B cell (primary cell): ENCODE data around the gene CCDC78. TPM values are rescaled to one million over a fixed set of nuclear protein-coding genes. Genes with fewer than 3 reads are reported as not detected.

Experiments used
- ATAC-seq: fragments of 200-7000 bp; cut with Tn5 transposase; one replicate; pipeline ENCODE4 v1.10.0; 2021; ENCODE audit warnings: low read depth, mild to moderate bottlenecking, moderate number of reproducible peaks, moderate library complexity
- CTCF ChIA-PET: fragments of 350-600 bp; sonication (Branson Sonifier 250); formaldehyde crosslinking; loops from one replicate; lab custom pipeline; 2021; ENCODE audit warnings: antibody characterized with exemption, inconsistent platforms; lab: Charles Lee
- POLR2A ChIA-PET: fragments of 350-600 bp; sonication (Branson Sonifier 250); formaldehyde crosslinking; loops from one replicate; lab custom pipeline; 2021; ENCODE audit warnings: antibody characterized with exemption; lab: Charles Lee
- DNase-seq: peaks from one replicate; pipeline ENCODE4 v3.0.0; 2013
- H2AFZ ChIP-seq: 2 replicates; pipeline ENCODE4 v1.6.1; 2012; ENCODE audit warnings: mild to moderate bottlenecking, low read depth, low read length; ENCODE audit not compliant: insufficient read depth, poor library complexity, severe bottlenecking
- H3K27ac ChIP-seq, 2 donors: 1 replicate in 1 of 2; 2 replicates in 1 of 2; pipeline ENCODE4 v1.5.1; 2012 to 2013; ENCODE audit warnings: low read length in 2 of 2, mild to moderate bottlenecking in 2 of 2, moderate library complexity in 1 of 2
- H3K27me3 ChIP-seq, 4 experiments: fragments of 200-600 bp in 1 of 4; sonication (generic) in 1 of 4; replicated peaks in 1 of 4; 1 replicate in 2 of 4; 2 replicates in 2 of 4; pipeline versions ENCODE4 v1.6.1 to v1.7.0; 2013 to 2016; ENCODE audit warnings: low read length in 3 of 4, mild to moderate bottlenecking in 2 of 4, mixed read lengths in 1 of 4, moderate library complexity in 1 of 4; ENCODE audit not compliant: insufficient read depth in 4 of 4, control insufficient read depth in 3 of 4; ENCODE audit errors: control extremely low read depth in 1 of 4
- H3K36me3 ChIP-seq, 2 experiments: replicated peaks in 1 of 2; 1 replicate in 1 of 2; 2 replicates in 1 of 2; pipeline versions ENCODE4 v1.6.1 to v1.7.1; 2013; ENCODE audit warnings: low read length in 1 of 2; ENCODE audit not compliant: insufficient read depth in 2 of 2, control insufficient read depth in 1 of 2; ENCODE audit errors: control extremely low read depth in 1 of 2, extremely low read depth in 1 of 2
- H3K4me1 ChIP-seq, 2 donors: fragments of 200-600 bp in 1 of 2; sonication (generic) in 1 of 2; 1 replicate in 1 of 2; 2 replicates in 1 of 2; pipeline versions ENCODE4 v1.5.1 to v1.6.1; 2013 to 2017; ENCODE audit warnings: low read length in 2 of 2; ENCODE audit not compliant: control insufficient read depth in 2 of 2, insufficient read depth in 2 of 2
- H3K4me2 ChIP-seq: replicated peaks from 2 replicates; pipeline ENCODE3; 2012; ENCODE audit warnings: mild to moderate bottlenecking, low read depth, low read length; ENCODE audit not compliant: poor library complexity, severe bottlenecking
- H3K4me3 ChIP-seq, 5 experiments: fragments of 200-600 bp in 1 of 5; sonication (generic) in 1 of 5; 1 replicate in 3 of 5; 2 replicates in 2 of 5; pipeline versions ENCODE4 v1.5.1 to v1.7.0; 2011 to 2016; ENCODE audit warnings: low read length in 4 of 5, mild to moderate bottlenecking in 4 of 5, low read depth in 2 of 5, control low read depth in 1 of 5, moderate library complexity in 1 of 5; ENCODE audit not compliant: insufficient read depth in 1 of 5; ENCODE audit errors: control extremely low read depth in 1 of 5, extremely low read depth in 1 of 5
- H3K79me2 ChIP-seq: fragments of 200-600 bp; sonication (generic); one replicate; pipeline ENCODE4 v1.6.0; 2016; ENCODE audit warnings: low read length; ENCODE audit not compliant: control insufficient read depth, insufficient read depth
- H3K9ac ChIP-seq: fragments of 200-600 bp; sonication (generic); 2 replicates; pipeline ENCODE4 v1.6.1; 2017; ENCODE audit warnings: mild to moderate bottlenecking, low read length, moderate library complexity
- H3K9me3 ChIP-seq, 3 donors: one replicate each; pipeline versions ENCODE4 v1.6.1 to v1.7.1; 2013; ENCODE audit warnings: low read length in 2 of 3; ENCODE audit not compliant: control insufficient read depth in 2 of 3, insufficient read depth in 1 of 3; ENCODE audit errors: control extremely low read depth in 1 of 3
- H4K20me1 ChIP-seq: 2 replicates; pipeline ENCODE4 v1.6.0; 2012; ENCODE audit warnings: mild to moderate bottlenecking, low read length; ENCODE audit not compliant: insufficient read depth, control insufficient read depth, poor library complexity, severe bottlenecking
- H3K27ac Mint-ChIP-seq: one replicate; pipeline ENCODE4 v1.8.0; 2021; ENCODE audit warnings: mixed read lengths
- H3K27me3 Mint-ChIP-seq: one replicate; pipeline ENCODE4 v1.8.0; 2021; ENCODE audit warnings: mixed read lengths
- H3K4me1 Mint-ChIP-seq: one replicate; pipeline ENCODE4 v1.8.0; 2021; ENCODE audit warnings: mixed read lengths
- H3K4me3 Mint-ChIP-seq: one replicate; pipeline ENCODE4 v1.8.0; 2021; ENCODE audit warnings: mixed read lengths
- H3K9me3 Mint-ChIP-seq: one replicate; pipeline ENCODE4 v1.8.0; 2022; ENCODE audit warnings: mixed read lengths; ENCODE audit not compliant: insufficient read depth
- CTCF ChIP-seq: fragments of 200-600 bp; IDR thresholded peaks from one replicate; pipeline ENCODE4 v1.8.0; 2022; ENCODE audit warnings: antibody characterized with exemption, mild to moderate bottlenecking
- EZH2 ChIP-seq: IDR thresholded peaks from 2 replicates; pipeline ENCODE4 v1.6.1; 2012; ENCODE audit warnings: borderline replicate concordance, low read depth, mild to moderate bottlenecking, moderate library complexity, low read length; ENCODE audit not compliant: insufficient read depth, poor library complexity, severe bottlenecking
- WGBS: methylation state at CpG from one replicate; pipeline ENCODE4 v1.1.5; 2013; ENCODE audit warnings: missing lambda C conversion rate; ENCODE audit not compliant: insufficient coverage; 5-methylcytosine and 5-hydroxymethylcytosine counted together
- intact Hi-C: fragments of 100-400 bp; cut with micrococcal nuclease; formaldehyde crosslinking; loops from one replicate; pipeline ENCODE4 v1.10.0; 2022
- polyA plus RNA-seq: library from polyadenylated mRNA; depleted of rRNA; stranded (reverse); fragments of >200 nt; gene quantifications from 2 replicates; pipeline ENCODE4 v1.2.3, GENCODE V29; 2012
- total RNA-seq, 2 donors: library from RNA; stranded (reverse); fragments of 120-200 nt in 1 of 2; gene quantifications; 1 replicate in 1 of 2; 2 replicates in 1 of 2; pipeline versions ENCODE4 v1.2.3 to v1.2.4, GENCODE V29; 2013 to 2022

The CCDC78 gene
- total and polyA plus RNA-seq, 2 donors (not counting 1 experiment from before 2014, with no cell fraction given), result 11.8 to 34.2 TPM

- Mint-ChIP-seq H3K4me3 (no peak overlapping the region), H3K27ac (no peak overlapping the region), H3K9me3 (no peaks in the 10 kb centered on the region), H3K4me1 (no peaks in the 10 kb centered on the region), H3K27me3 (peaks cover 36% of the 10 kb centered on the region)
- Histone ChIP-seq H3K36me3 (no peaks in the 10 kb centered on the region), H2AFZ (no peak overlapping the region), H3K9me3 (peaks cover 0 to 34% (median 0%) of the 10 kb centered on the region in 3 donors), H4K20me1 (no peaks in the 10 kb centered on the region), H3K27me3 (peaks cover 0 to 88% (median 44%) of the 10 kb centered on the region in 4 experiments), H3K79me2 (no peaks in the 10 kb centered on the region), H3K9ac (no peak overlapping the region), H3K4me1 (peaks cover 11 to 24% of the 10 kb centered on the region in 2 donors), H3K4me3 (no peak overlapping the region), H3K4me2 (no peak overlapping the region), H3K27ac (no peak overlapping the region)
- intact Hi-C loops, result no loop called here
- 17% methylated on average over 43 of the region's 50 CpGs for WGBS
- CTCF ChIA-PET, result no interaction called here
- no peak for DNase-seq
- POLR2A ChIA-PET, result no interaction called here
- ATAC-seq, result no peak
- TF ChIP-seq EZH2, result no peak
- TF ChIP-seq CTCF, result no peak
These were observed 21.5 kb downstream of the CCDC78 start for GRCh38 chr16:704552-705380.

GRCh38 chr16:704047-704446 is 22.2 kb downstream of the CCDC78 start:
- WGBS, result 49% methylated on average over 6 of the region's 7 CpGs
- Histone ChIP-seq H3K4me3 (no peak overlapping the region), H3K9me3 (peaks cover 0 to 39% (median 0%) of the 10 kb centered on the region in 3 donors), H3K4me2 (no peak overlapping the region), H4K20me1 (no peaks in the 10 kb centered on the region), H3K9ac (no peak overlapping the region), H3K27me3 (peaks cover 0 to 88% (median 41%) of the 10 kb centered on the region in 4 experiments), H3K4me1 (peaks cover 17 to 24% of the 10 kb centered on the region in 2 donors), H3K27ac (no peak overlapping the region), H3K79me2 (no peaks in the 10 kb centered on the region), H2AFZ (no peak overlapping the region), H3K36me3 (no peaks in the 10 kb centered on the region)
- intact Hi-C loops, result no loop called here
- DNase-seq, result no peak
- ATAC-seq, result no peak
- CTCF ChIA-PET, result no interaction called here
- H3K27me3 Mint-ChIP-seq, result peaks cover 33% of the 10 kb centered on the region
- no peaks in the 10 kb centered on the region for H3K4me1 Mint-ChIP-seq
- TF ChIP-seq CTCF, result no peak
- no peak for TF ChIP-seq EZH2
- no peaks in the 10 kb centered on the region for H3K9me3 Mint-ChIP-seq
- POLR2A ChIA-PET, result no interaction called here
- no peak overlapping the region for H3K27ac Mint-ChIP-seq
- H3K4me3 Mint-ChIP-seq, result no peak overlapping the region
